OCI-LY3 (cell line): ENCODE data around the gene MCU.

Experiments used
- EZH2phosphoT487 ChIP-seq: fragments of 200-600 bp; shearing (Covaris generic); IDR thresholded peaks from 2 replicates; pipeline ENCODE4 v1.6.1; 2018; ENCODE audit warnings: antibody characterized with exemption, mixed run types, low read depth
- TF ChIP-seq, protein P1 (sequence below): fragments of 200-600, 300-600 bp; sonication (generic); IDR thresholded peaks from 2 replicates; pipeline ENCODE4 v1.5.1; 2014; ENCODE audit warnings: antibody characterized with exemption, low read length, low read depth

DNA sequence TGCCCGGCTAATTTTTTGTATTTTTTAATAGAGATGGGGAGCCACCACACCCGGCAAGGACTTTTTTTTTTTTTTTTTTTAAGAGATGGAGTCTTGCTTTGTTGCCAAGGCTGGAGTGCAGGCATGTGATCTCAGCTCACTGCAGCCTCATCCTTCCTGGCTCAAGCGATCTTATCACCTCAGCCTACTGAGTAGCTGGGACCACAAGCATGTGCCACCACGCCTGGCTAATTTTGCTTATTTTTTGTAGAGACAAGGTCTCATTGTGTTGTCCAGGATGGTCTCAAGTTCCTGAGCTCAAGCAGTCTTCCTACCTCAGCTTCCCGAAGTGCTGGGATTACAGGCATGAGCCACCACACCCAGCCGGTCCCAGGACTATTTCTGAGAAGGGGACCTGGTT, 9.3 kb upstream of the MCU start:
- TF ChIP-seq, protein P1, sequence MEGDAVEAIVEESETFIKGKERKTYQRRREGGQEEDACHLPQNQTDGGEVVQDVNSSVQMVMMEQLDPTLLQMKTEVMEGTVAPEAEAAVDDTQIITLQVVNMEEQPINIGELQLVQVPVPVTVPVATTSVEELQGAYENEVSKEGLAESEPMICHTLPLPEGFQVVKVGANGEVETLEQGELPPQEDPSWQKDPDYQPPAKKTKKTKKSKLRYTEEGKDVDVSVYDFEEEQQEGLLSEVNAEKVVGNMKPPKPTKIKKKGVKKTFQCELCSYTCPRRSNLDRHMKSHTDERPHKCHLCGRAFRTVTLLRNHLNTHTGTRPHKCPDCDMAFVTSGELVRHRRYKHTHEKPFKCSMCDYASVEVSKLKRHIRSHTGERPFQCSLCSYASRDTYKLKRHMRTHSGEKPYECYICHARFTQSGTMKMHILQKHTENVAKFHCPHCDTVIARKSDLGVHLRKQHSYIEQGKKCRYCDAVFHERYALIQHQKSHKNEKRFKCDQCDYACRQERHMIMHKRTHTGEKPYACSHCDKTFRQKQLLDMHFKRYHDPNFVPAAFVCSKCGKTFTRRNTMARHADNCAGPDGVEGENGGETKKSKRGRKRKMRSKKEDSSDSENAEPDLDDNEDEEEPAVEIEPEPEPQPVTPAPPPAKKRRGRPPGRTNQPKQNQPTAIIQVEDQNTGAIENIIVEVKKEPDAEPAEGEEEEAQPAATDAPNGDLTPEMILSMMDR, result no peak
- TF ChIP-seq EZH2phosphoT487, result no peak
